Measurements from ENCODE around the gene HOXD4. TPM values are rescaled to one million over a fixed set of nuclear protein-coding genes. Genes with fewer than 3 reads are reported as not detected.

HOXD4 gene
- total RNA-seq, 1 experiment from 2014 or later: not detected

DNA sequence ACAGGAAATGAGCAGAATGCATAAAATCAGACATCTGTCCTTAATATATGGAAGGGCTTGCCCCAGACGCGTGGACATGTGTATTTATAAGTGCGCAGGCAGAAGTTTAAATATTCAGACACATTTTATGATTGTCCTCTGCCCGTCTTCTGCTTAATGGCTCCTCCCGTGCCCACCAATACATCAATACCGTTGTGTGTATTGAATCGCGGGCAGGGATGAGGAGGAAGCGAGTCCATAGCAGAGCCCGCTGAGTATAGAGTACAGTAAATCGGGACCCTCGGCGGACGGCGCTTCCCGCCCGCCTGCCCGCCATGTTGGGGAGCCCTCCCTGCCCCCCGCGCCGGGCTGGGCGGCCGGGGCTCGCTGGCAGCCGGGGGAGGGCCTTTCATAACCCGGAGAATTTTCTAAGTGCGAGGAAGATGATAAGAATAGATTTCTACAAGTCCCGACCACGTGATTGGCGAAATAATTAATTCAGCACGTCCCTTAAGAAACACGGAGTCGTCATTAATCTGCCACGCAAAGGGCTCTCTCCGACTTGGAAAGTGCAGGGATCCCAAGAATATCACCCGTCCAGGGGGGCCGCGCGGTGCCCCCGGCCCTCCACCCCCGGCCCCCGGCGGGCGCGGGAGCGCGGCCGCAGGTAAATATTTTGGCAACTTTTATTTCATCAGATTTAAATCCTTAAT lies 5.6 kb downstream of the HOXD4 start, which contains the start of gene HOXD3:
TSS of gene HOXD3 (plus strand) at position 501 of the 692 bp plus-strand sequence. CDS start 11,808 bp downstream, outside the sequence.
- ATAC-seq: no peak
- POLR2A ChIA-PET: no interaction called here
- TF ChIP-seq MXD4 (CRISPR knock-in tag; IDR thresholded peaks at IDR 0.05; ENCODE audit: borderline replicate concordance) (no peak), IRF2 (CRISPR knock-in tag; IDR thresholded peaks at IDR 0.05; ENCODE audit: borderline replicate concordance, low read depth) (no peak), GRHL2 (CRISPR knock-in tag; IDR thresholded peaks at IDR 0.05; ENCODE audit: insufficient replicate concordance, severe bottlenecking) (no peak), KAT7 (CRISPR knock-in tag; IDR thresholded peaks at IDR 0.05; ENCODE audit: borderline replicate concordance) (no peak), GTF2I (CRISPR knock-in tag; conservative IDR thresholded peaks at IDR 0.05) (no peak), ESRRA (CRISPR knock-in tag; IDR thresholded peaks at IDR 0.05; ENCODE audit: borderline replicate concordance) (no peak), ZNF416 (CRISPR knock-in tag; IDR thresholded peaks at IDR 0.05) (no peak), ZNF671 (CRISPR knock-in tag; IDR thresholded peaks at IDR 0.05) (no peak)
- TF ChIP-seq, protein P1, sequence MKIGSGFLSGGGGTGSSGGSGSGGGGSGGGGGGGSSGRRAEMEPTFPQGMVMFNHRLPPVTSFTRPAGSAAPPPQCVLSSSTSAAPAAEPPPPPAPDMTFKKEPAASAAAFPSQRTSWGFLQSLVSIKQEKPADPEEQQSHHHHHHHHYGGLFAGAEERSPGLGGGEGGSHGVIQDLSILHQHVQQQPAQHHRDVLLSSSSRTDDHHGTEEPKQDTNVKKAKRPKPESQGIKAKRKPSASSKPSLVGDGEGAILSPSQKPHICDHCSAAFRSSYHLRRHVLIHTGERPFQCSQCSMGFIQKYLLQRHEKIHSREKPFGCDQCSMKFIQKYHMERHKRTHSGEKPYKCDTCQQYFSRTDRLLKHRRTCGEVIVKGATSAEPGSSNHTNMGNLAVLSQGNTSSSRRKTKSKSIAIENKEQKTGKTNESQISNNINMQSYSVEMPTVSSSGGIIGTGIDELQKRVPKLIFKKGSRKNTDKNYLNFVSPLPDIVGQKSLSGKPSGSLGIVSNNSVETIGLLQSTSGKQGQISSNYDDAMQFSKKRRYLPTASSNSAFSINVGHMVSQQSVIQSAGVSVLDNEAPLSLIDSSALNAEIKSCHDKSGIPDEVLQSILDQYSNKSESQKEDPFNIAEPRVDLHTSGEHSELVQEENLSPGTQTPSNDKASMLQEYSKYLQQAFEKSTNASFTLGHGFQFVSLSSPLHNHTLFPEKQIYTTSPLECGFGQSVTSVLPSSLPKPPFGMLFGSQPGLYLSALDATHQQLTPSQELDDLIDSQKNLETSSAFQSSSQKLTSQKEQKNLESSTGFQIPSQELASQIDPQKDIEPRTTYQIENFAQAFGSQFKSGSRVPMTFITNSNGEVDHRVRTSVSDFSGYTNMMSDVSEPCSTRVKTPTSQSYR (CRISPR knock-in tag; IDR thresholded peaks at IDR 0.05): no peak
- TF ChIP-seq, protein P2, sequence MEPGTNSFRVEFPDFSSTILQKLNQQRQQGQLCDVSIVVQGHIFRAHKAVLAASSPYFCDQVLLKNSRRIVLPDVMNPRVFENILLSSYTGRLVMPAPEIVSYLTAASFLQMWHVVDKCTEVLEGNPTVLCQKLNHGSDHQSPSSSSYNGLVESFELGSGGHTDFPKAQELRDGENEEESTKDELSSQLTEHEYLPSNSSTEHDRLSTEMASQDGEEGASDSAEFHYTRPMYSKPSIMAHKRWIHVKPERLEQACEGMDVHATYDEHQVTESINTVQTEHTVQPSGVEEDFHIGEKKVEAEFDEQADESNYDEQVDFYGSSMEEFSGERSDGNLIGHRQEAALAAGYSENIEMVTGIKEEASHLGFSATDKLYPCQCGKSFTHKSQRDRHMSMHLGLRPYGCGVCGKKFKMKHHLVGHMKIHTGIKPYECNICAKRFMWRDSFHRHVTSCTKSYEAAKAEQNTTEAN (CRISPR knock-in tag; IDR thresholded peaks at IDR 0.05): no peak
- TF ChIP-seq, protein P3, sequence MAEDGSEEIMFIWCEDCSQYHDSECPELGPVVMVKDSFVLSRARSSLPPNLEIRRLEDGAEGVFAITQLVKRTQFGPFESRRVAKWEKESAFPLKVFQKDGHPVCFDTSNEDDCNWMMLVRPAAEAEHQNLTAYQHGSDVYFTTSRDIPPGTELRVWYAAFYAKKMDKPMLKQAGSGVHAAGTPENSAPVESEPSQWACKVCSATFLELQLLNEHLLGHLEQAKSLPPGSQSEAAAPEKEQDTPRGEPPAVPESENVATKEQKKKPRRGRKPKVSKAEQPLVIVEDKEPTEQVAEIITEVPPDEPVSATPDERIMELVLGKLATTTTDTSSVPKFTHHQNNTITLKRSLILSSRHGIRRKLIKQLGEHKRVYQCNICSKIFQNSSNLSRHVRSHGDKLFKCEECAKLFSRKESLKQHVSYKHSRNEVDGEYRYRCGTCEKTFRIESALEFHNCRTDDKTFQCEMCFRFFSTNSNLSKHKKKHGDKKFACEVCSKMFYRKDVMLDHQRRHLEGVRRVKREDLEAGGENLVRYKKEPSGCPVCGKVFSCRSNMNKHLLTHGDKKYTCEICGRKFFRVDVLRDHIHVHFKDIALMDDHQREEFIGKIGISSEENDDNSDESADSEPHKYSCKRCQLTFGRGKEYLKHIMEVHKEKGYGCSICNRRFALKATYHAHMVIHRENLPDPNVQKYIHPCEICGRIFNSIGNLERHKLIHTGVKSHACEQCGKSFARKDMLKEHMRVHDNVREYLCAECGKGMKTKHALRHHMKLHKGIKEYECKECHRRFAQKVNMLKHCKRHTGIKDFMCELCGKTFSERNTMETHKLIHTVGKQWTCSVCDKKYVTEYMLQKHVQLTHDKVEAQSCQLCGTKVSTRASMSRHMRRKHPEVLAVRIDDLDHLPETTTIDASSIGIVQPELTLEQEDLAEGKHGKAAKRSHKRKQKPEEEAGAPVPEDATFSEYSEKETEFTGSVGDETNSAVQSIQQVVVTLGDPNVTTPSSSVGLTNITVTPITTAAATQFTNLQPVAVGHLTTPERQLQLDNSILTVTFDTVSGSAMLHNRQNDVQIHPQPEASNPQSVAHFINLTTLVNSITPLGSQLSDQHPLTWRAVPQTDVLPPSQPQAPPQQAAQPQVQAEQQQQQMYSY (CRISPR knock-in tag; IDR thresholded peaks at IDR 0.05): no peak
- TF ChIP-seq, protein P4, sequence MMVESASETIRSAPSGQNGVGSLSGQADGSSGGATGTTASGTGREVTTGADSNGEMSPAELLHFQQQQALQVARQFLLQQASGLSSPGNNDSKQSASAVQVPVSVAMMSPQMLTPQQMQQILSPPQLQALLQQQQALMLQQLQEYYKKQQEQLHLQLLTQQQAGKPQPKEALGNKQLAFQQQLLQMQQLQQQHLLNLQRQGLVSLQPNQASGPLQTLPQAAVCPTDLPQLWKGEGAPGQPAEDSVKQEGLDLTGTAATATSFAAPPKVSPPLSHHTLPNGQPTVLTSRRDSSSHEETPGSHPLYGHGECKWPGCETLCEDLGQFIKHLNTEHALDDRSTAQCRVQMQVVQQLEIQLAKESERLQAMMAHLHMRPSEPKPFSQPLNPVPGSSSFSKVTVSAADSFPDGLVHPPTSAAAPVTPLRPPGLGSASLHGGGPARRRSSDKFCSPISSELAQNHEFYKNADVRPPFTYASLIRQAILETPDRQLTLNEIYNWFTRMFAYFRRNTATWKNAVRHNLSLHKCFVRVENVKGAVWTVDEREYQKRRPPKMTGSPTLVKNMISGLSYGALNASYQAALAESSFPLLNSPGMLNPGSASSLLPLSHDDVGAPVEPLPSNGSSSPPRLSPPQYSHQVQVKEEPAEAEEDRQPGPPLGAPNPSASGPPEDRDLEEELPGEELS (CRISPR knock-in tag; IDR thresholded peaks at IDR 0.05): no peak
- TF ChIP-seq, protein P5, sequence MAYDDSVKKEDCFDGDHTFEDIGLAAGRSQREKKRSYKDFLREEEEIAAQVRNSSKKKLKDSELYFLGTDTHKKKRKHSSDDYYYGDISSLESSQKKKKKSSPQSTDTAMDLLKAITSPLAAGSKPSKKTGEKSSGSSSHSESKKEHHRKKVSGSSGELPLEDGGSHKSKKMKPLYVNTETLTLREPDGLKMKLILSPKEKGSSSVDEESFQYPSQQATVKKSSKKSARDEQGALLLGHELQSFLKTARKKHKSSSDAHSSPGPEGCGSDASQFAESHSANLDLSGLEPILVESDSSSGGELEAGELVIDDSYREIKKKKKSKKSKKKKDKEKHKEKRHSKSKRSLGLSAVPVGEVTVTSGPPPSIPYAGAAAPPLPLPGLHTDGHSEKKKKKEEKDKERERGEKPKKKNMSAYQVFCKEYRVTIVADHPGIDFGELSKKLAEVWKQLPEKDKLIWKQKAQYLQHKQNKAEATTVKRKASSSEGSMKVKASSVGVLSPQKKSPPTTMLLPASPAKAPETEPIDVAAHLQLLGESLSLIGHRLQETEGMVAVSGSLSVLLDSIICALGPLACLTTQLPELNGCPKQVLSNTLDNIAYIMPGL (CRISPR knock-in tag; IDR thresholded peaks at IDR 0.05): no peak
- Mint-ChIP-seq H3K4me3 (no peak within 1 kb of the TSS), H3K4me1 (peaks cover 32% of the 10 kb centered on the region), H3K36me3 (peaks cover 2% of the 10 kb centered on the region; the same call in 1 of the 2 replicates), H3K9me3 (no peaks in the 10 kb centered on the region), H3K27ac (no peak within 1 kb of the TSS), H3K27me3 (ENCODE audit: low read depth) (peaks cover 100% of the 10 kb centered on the region)
- CTCF ChIA-PET: no interaction called here
- no peak for DNase-seq (ENCODE audit: low spot score)
